IPS DF 19.7 (cell line): ENCODE data around the gene MED16.
"Not testable (repeated sequence)": the region's sequence is repeated elsewhere in the genome, so short reads cannot be mapped to it uniquely, and the experiment has no call there.

ENCODE experiments used
- DNase-seq: peaks from one replicate; pipeline ENCODE4 v3.0.0-alpha.2; 2013; ENCODE audit warnings: low read depth, low spot score

MED16 gene

GRCh38 chr19:907183-907853 lies 14.3 kb upstream of the MED16 start:
- DNase-seq, result no peak

- DNase-seq, result no peak
Measured at GRCh38 chr19:906480-906879, 13.5 kb upstream of the MED16 start.

GRCh38 chr19:904545-904944 lies 11.6 kb upstream of the MED16 start:
- no peak for DNase-seq

GRCh38 chr19:903266-903797 lies 10.3 kb upstream of the MED16 start:
- DNase-seq, result no peak

- DNase-seq, result no peak
Measured at GRCh38 chr19:902446-903226, 9.6 kb upstream of the MED16 start.

GRCh38 chr19:902093-902370 lies 9.0 kb upstream of the MED16 start:
- DNase-seq, result no peak

GRCh38 chr19:901216-902092 lies 8.5 kb upstream of the MED16 start:
- DNase-seq, result no peak

GRCh38 chr19:900302-901111 lies 7.5 kb upstream of the MED16 start:
- no peak for DNase-seq

- no peak for DNase-seq
Measured at GRCh38 chr19:900043-900301, 7.0 kb upstream of the MED16 start.

- DNase-seq, result no peak
Measured at GRCh38 chr19:899336-900042, 6.5 kb upstream of the MED16 start.

GRCh38 chr19:898663-899062 lies 5.7 kb upstream of the MED16 start:
- no peak for DNase-seq

GRCh38 chr19:897442-898039 lies 4.6 kb upstream of the MED16 start:
- DNase-seq, result no peak

GRCh38 chr19:896999-897398 lies 4.0 kb upstream of the MED16 start:
- DNase-seq, result no peak

- no peak for DNase-seq
Measured at GRCh38 chr19:896434-896833, 3.4 kb upstream of the MED16 start.

- DNase-seq, result no peak
Measured at GRCh38 chr19:892243-892893, 619 bp downstream of the MED16 start.

- not testable (repeated sequence) for DNase-seq
Measured at GRCh38 chr19:891421-892200, 1.4 kb downstream of the MED16 start.

GRCh38 chr19:890831-891230 lies 2.2 kb downstream of the MED16 start:
- DNase-seq, result no peak

- no peak for DNase-seq
Measured at GRCh38 chr19:889662-890295, 3.2 kb downstream of the MED16 start.
